Memory B cell (primary cell): ENCODE data around the gene QKI.

Source experiments
- ATAC-seq: fragments of 150-1000 bp; cut with Tn5 transposase; 2 replicates; pipeline ENCODE4 v1.10.0; 2021; ENCODE audit warnings: low read depth, mild to moderate bottlenecking, moderate library complexity
- DNase-seq, 2 donors: peaks; one replicate each; pipeline ENCODE4 v3.0.0; 2022; ENCODE audit warnings: low spot score in 2 of 2
- H3K27ac Mint-ChIP-seq: one replicate; pipeline ENCODE4 v1.8.0; 2022; ENCODE audit warnings: mild to moderate bottlenecking, moderate library complexity, mixed read lengths
- H3K27me3 Mint-ChIP-seq: one replicate; pipeline ENCODE4 v1.8.0; 2022; ENCODE audit warnings: mixed read lengths
- H3K36me3 Mint-ChIP-seq: one replicate; pipeline ENCODE4 v1.8.0; 2022; ENCODE audit warnings: mild to moderate bottlenecking, mixed read lengths
- H3K4me1 Mint-ChIP-seq: one replicate; pipeline ENCODE4 v1.8.0; 2022; ENCODE audit warnings: mixed read lengths
- H3K4me3 Mint-ChIP-seq: one replicate; pipeline ENCODE4 v1.8.0; 2022; ENCODE audit warnings: mild to moderate bottlenecking, moderate library complexity, mixed read lengths
- H3K9me3 Mint-ChIP-seq: one replicate; pipeline ENCODE4 v1.8.0; 2022; ENCODE audit warnings: mixed read lengths

The QKI gene

GRCh38 chr6:163483107-163483506, 68.6 kb downstream of the QKI start:
- Mint-ChIP-seq H3K36me3 (peaks cover 21% of the 10 kb centered on the region), H3K27me3 (no peaks in the 10 kb centered on the region), H3K4me1 (peaks cover 35% of the 10 kb centered on the region), H3K4me3 (no peak overlapping the region), H3K27ac (no peak overlapping the region), H3K9me3 (peaks cover 1% of the 10 kb centered on the region)
- DNase-seq (no peak), ATAC-seq (no peak)

GRCh38 chr6:163485388-163485851, 70.9 kb downstream of the QKI start:
- H3K27me3 Mint-ChIP-seq = no peaks in the 10 kb centered on the region
- H3K9me3 Mint-ChIP-seq = peaks cover 3% of the 10 kb centered on the region
- ATAC-seq (no peak), DNase-seq (no peak)
- H3K4me3 Mint-ChIP-seq = no peak overlapping the region
- H3K27ac Mint-ChIP-seq = no peak overlapping the region
- H3K36me3 Mint-ChIP-seq = peaks cover 15% of the 10 kb centered on the region
- H3K4me1 Mint-ChIP-seq = peaks cover 40% of the 10 kb centered on the region

GRCh38 chr6:163486821-163487220, 72.3 kb downstream of the QKI start:
- H3K4me1 Mint-ChIP-seq = peaks cover 40% of the 10 kb centered on the region
- H3K4me3 Mint-ChIP-seq = no peak overlapping the region
- H3K27me3 Mint-ChIP-seq = no peaks in the 10 kb centered on the region
- DNase-seq (no peak), ATAC-seq (no peak)
- peaks cover 3% of the 10 kb centered on the region for H3K9me3 Mint-ChIP-seq
- H3K36me3 Mint-ChIP-seq = peaks cover 14% of the 10 kb centered on the region
- H3K27ac Mint-ChIP-seq = no peak overlapping the region

GRCh38 chr6:163487606-163488005, 73.1 kb downstream of the QKI start:
- ATAC-seq = no peak
- Mint-ChIP-seq H3K27ac (no peak overlapping the region), H3K27me3 (no peaks in the 10 kb centered on the region), H3K4me3 (no peak overlapping the region), H3K4me1 (peaks cover 41% of the 10 kb centered on the region), H3K9me3 (peaks cover 3% of the 10 kb centered on the region), H3K36me3 (peaks cover 15% of the 10 kb centered on the region)
- DNase-seq = no peak

- Mint-ChIP-seq H3K9me3 (peaks cover 3% of the 10 kb centered on the region), H3K27me3 (no peaks in the 10 kb centered on the region)
Measured at GRCh38 chr6:163489584-163489983, 75.1 kb downstream of the QKI start.

GRCh38 chr6:163490826-163491577, 76.5 kb downstream of the QKI start:
- no peak for ATAC-seq
- peaks cover 3% of the 10 kb centered on the region for H3K9me3 Mint-ChIP-seq
- no peak overlapping the region for H3K4me3 Mint-ChIP-seq
- peaks cover 10% of the 10 kb centered on the region for H3K36me3 Mint-ChIP-seq
- peaks cover 36% of the 10 kb centered on the region for H3K4me1 Mint-ChIP-seq
- H3K27ac Mint-ChIP-seq = no peak overlapping the region
- H3K27me3 Mint-ChIP-seq = no peaks in the 10 kb centered on the region
- DNase-seq = no peak

More at GRCh38 chr6:163489584-163489983, 75.1 kb downstream of the QKI start:
- Mint-ChIP-seq H3K4me1 (peaks cover 42% of the 10 kb centered on the region), H3K36me3 (peaks cover 12% of the 10 kb centered on the region), H3K4me3 (no peak overlapping the region), H3K27ac (no peak overlapping the region)
- DNase-seq (no peak), ATAC-seq (no peak)

GRCh38 chr6:163491737-163492300, 77.3 kb downstream of the QKI start:
- Mint-ChIP-seq H3K4me1 (peaks cover 38% of the 10 kb centered on the region), H3K27ac (no peak overlapping the region), H3K9me3 (peaks cover 3% of the 10 kb centered on the region), H3K4me3 (no peak overlapping the region), H3K36me3 (peaks cover 10% of the 10 kb centered on the region), H3K27me3 (no peaks in the 10 kb centered on the region)
- DNase-seq (no peak), ATAC-seq (no peak)

GRCh38 chr6:163494279-163494727, 79.8 kb downstream of the QKI start:
- Mint-ChIP-seq H3K4me3 (no peak overlapping the region), H3K4me1 (peaks cover 27% of the 10 kb centered on the region), H3K9me3 (peaks cover 2% of the 10 kb centered on the region), H3K27ac (no peak overlapping the region), H3K27me3 (no peaks in the 10 kb centered on the region), H3K36me3 (peaks cover 8% of the 10 kb centered on the region)
- DNase-seq = no peak
- no peak for ATAC-seq

GRCh38 chr6:163496205-163496604, 81.7 kb downstream of the QKI start:
- DNase-seq (no peak), ATAC-seq (peak; percentile 31)
- Mint-ChIP-seq H3K36me3 (peaks cover 10% of the 10 kb centered on the region), H3K4me1 (peaks cover 25% of the 10 kb centered on the region), H3K9me3 (no peaks in the 10 kb centered on the region), H3K27ac (peak overlapping the region; percentile 36), H3K27me3 (no peaks in the 10 kb centered on the region), H3K4me3 (no peak overlapping the region)

- Mint-ChIP-seq H3K27me3 (no peaks in the 10 kb centered on the region), H3K36me3 (peaks cover 24% of the 10 kb centered on the region), H3K4me3 (no peak overlapping the region), H3K27ac (no peak overlapping the region), H3K9me3 (peaks cover 3% of the 10 kb centered on the region), H3K4me1 (peaks cover 28% of the 10 kb centered on the region)
- DNase-seq (no peak), ATAC-seq (no peak)
Measured at GRCh38 chr6:163500105-163500504, 85.6 kb downstream of the QKI start.

- no peak overlapping the region for H3K4me3 Mint-ChIP-seq
- H3K27me3 Mint-ChIP-seq = no peaks in the 10 kb centered on the region
- ATAC-seq (no peak), DNase-seq (no peak)
- H3K36me3 Mint-ChIP-seq = peaks cover 31% of the 10 kb centered on the region
- peaks cover 5% of the 10 kb centered on the region for H3K9me3 Mint-ChIP-seq
- peaks cover 26% of the 10 kb centered on the region for H3K4me1 Mint-ChIP-seq
- no peak overlapping the region for H3K27ac Mint-ChIP-seq
Measured at GRCh38 chr6:163501026-163501425, 86.5 kb downstream of the QKI start.

GRCh38 chr6:163501439-163501838, 86.9 kb downstream of the QKI start:
- DNase-seq (no peak), ATAC-seq (no peak)
- Mint-ChIP-seq H3K27me3 (no peaks in the 10 kb centered on the region), H3K4me3 (no peak overlapping the region), H3K9me3 (peaks cover 5% of the 10 kb centered on the region), H3K4me1 (peaks cover 22% of the 10 kb centered on the region), H3K27ac (no peak overlapping the region), H3K36me3 (peaks cover 33% of the 10 kb centered on the region)

- H3K4me3 Mint-ChIP-seq = no peak overlapping the region
- peaks cover 34% of the 10 kb centered on the region for H3K36me3 Mint-ChIP-seq
- peaks cover 10% of the 10 kb centered on the region for H3K4me1 Mint-ChIP-seq
Measured at GRCh38 chr6:163504984-163505640, 90.6 kb downstream of the QKI start.

GRCh38 chr6:163507965-163508364, 93.4 kb downstream of the QKI start:
- no peaks in the 10 kb centered on the region for H3K4me1 Mint-ChIP-seq
- no peak for DNase-seq
- H3K27me3 Mint-ChIP-seq = no peaks in the 10 kb centered on the region
- peaks cover 30% of the 10 kb centered on the region for H3K36me3 Mint-ChIP-seq
- no peak overlapping the region for H3K4me3 Mint-ChIP-seq
- peaks cover 10% of the 10 kb centered on the region for H3K9me3 Mint-ChIP-seq
- H3K27ac Mint-ChIP-seq = no peak overlapping the region
- ATAC-seq = no peak

More at GRCh38 chr6:163504984-163505640, 90.6 kb downstream of the QKI start:
- H3K9me3 Mint-ChIP-seq = peaks cover 10% of the 10 kb centered on the region
- DNase-seq (no peak), ATAC-seq (no peak)
- H3K27me3 Mint-ChIP-seq = no peaks in the 10 kb centered on the region
- no peak overlapping the region for H3K27ac Mint-ChIP-seq
